ENCODE results near the gene ASCC3.

ASCC3 gene

GRCh38 chr6:100730001-100730980 is 150.8 kb downstream of the ASCC3 start:
- H3F3A ChIP-seq (ENCODE audit: insufficient read depth, low read length): no peaks in the 10 kb centered on the region
- 0 out of 2 replicates have a peak, but pooled peaks cover 3% of the 10 kb centered on the region for H3K36me3 ChIP-seq (ENCODE audit: insufficient read depth, low read length)
- H4K20me1 ChIP-seq (ENCODE audit: insufficient read depth, low read length): no peaks in the 10 kb centered on the region
- TF ChIP-seq EZH2 (IDR thresholded peaks at IDR 0.05; ENCODE audit: borderline replicate concordance, low read length) (no peak), CTCF (IDR thresholded peaks at IDR 0.05; ENCODE audit: low read length) (no peak)
- no peaks in the 10 kb centered on the region for H3K4me1 ChIP-seq (ENCODE audit: insufficient read depth, low read length, severe bottlenecking)
- no peak overlapping the region for H3K9ac ChIP-seq (ENCODE audit: low read length)
- no peaks in the 10 kb centered on the region for H3K9me2 ChIP-seq (ENCODE audit: low read depth, low read length)
- no peak overlapping the region for H3K4me2 ChIP-seq (ENCODE audit: low read length)
- H3K9me3 ChIP-seq (ENCODE audit: low read length): no peaks in the 10 kb centered on the region
- no peak overlapping the region for H3K27ac ChIP-seq (ENCODE audit: low read depth, low read length, poor library complexity, severe bottlenecking)
- H3K4me3 ChIP-seq (ENCODE audit: low read depth, low read length, poor library complexity, severe bottlenecking): no peak overlapping the region
- H2AFZ ChIP-seq (ENCODE audit: low read length): no peak overlapping the region
- no peaks in the 10 kb centered on the region for H3K79me2 ChIP-seq (ENCODE audit: insufficient read depth, low read length)
- H3K27me3 ChIP-seq (ENCODE audit: insufficient read depth, low read length): no peaks in the 10 kb centered on the region

GRCh38 chr6:100726666-100727065 is 154.5 kb downstream of the ASCC3 start:
- H3K27ac ChIP-seq (ENCODE audit: low read depth, low read length, poor library complexity, severe bottlenecking): no peak overlapping the region

DNA sequence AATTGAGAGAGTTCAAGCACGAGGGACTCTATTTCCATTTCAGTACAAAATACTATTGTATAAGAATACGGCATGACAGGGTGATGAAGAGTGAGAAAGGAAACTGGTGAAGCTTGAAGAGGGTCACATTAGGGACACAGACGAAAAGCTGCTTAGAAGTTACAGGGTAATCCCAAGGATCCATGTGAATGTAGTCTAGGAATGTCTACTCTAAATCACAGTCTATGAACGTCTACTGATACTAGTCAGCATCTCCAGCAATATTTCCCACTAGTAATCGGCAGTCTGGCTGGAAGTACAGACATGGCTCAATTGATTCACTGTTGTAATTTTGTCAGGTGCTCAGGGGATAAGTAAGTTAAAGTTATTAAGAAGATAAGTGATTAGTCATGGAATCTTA is 156.4 kb downstream of the ASCC3 start:
- TF ChIP-seq CTCF (IDR thresholded peaks at IDR 0.05; ENCODE audit: low read length) (no peak), EZH2 (IDR thresholded peaks at IDR 0.05; ENCODE audit: borderline replicate concordance, low read length) (no peak)
- Histone ChIP-seq H4K20me1 (ENCODE audit: insufficient read depth, low read length) (no peaks in the 10 kb centered on the region), H3K9me3 (ENCODE audit: low read length) (no peaks in the 10 kb centered on the region), H3K27me3 (ENCODE audit: insufficient read depth, low read length) (no peaks in the 10 kb centered on the region), H3K4me3 (ENCODE audit: low read depth, low read length, poor library complexity, severe bottlenecking) (no peak overlapping the region), H3F3A (ENCODE audit: insufficient read depth, low read length) (no peaks in the 10 kb centered on the region), H3K9ac (ENCODE audit: low read length) (no peak overlapping the region), H3K4me2 (ENCODE audit: low read length) (no peak overlapping the region), H3K79me2 (ENCODE audit: insufficient read depth, low read length) (no peaks in the 10 kb centered on the region), H3K36me3 (ENCODE audit: insufficient read depth, low read length) (peaks cover 17% of the 10 kb centered on the region), H3K9me2 (ENCODE audit: low read depth, low read length) (no peaks in the 10 kb centered on the region), H3K27ac (ENCODE audit: low read depth, low read length, poor library complexity, severe bottlenecking) (no peak overlapping the region), H3K4me1 (ENCODE audit: insufficient read depth, low read length, severe bottlenecking) (peaks cover 7% of the 10 kb centered on the region), H2AFZ (ENCODE audit: low read length) (no peak overlapping the region)

More at GRCh38 chr6:100726666-100727065, 154.5 kb downstream of the ASCC3 start:
- Histone ChIP-seq H3F3A (ENCODE audit: insufficient read depth, low read length) (no peaks in the 10 kb centered on the region), H2AFZ (ENCODE audit: low read length) (no peak overlapping the region), H3K4me2 (ENCODE audit: low read length) (no peak overlapping the region), H3K36me3 (ENCODE audit: insufficient read depth, low read length) (peaks cover 17% of the 10 kb centered on the region), H3K9me3 (ENCODE audit: low read length) (no peaks in the 10 kb centered on the region), H3K79me2 (ENCODE audit: insufficient read depth, low read length) (no peaks in the 10 kb centered on the region), H3K4me1 (ENCODE audit: insufficient read depth, low read length, severe bottlenecking) (no peaks in the 10 kb centered on the region), H3K9ac (ENCODE audit: low read length) (no peak overlapping the region), H3K9me2 (ENCODE audit: low read depth, low read length) (no peaks in the 10 kb centered on the region), H3K4me3 (ENCODE audit: low read depth, low read length, poor library complexity, severe bottlenecking) (no peak overlapping the region), H3K27me3 (ENCODE audit: insufficient read depth, low read length) (no peaks in the 10 kb centered on the region), H4K20me1 (ENCODE audit: insufficient read depth, low read length) (no peaks in the 10 kb centered on the region)
- TF ChIP-seq EZH2 (IDR thresholded peaks at IDR 0.05; ENCODE audit: borderline replicate concordance, low read length) (no peak), CTCF (IDR thresholded peaks at IDR 0.05; ENCODE audit: low read length) (no peak)

Data from OCI-LY1 (cell line).